GM11168 (cell line): ENCODE data around the gene PEAR1.

Source experiments
- in situ Hi-C: fragments of 300-500 bp; cut with MboI; formaldehyde crosslinking; loops from one replicate; pipeline ENCODE4 v1.12.0; 2022; ENCODE audit warnings: low sequenced_read_pairs; ENCODE audit not compliant: unreplicated experiment

Gene PEAR1

GRCh38 chr1:156879876-156880275 lies 13.6 kb upstream of the PEAR1 start:
- in situ Hi-C loops = no loop called here

GRCh38 chr1:156880473-156880872 lies 13.0 kb upstream of the PEAR1 start:
- in situ Hi-C loops = no loop called here

GRCh38 chr1:156881101-156881500 lies 12.4 kb upstream of the PEAR1 start:
- in situ Hi-C loops = no loop called here

GRCh38 chr1:156881663-156882062 lies 11.9 kb upstream of the PEAR1 start:
- in situ Hi-C loops = no loop called here

GRCh38 chr1:156882543-156882942 lies 11.0 kb upstream of the PEAR1 start:
- in situ Hi-C loops = no loop called here

GRCh38 chr1:156883919-156884318 lies 9.6 kb upstream of the PEAR1 start:
- in situ Hi-C loops = no loop called here

- in situ Hi-C loops = no loop called here
Observed at GRCh38 chr1:156884560-156885184, 8.8 kb upstream of the PEAR1 start.

GRCh38 chr1:156885314-156885713 lies 8.2 kb upstream of the PEAR1 start:
- in situ Hi-C loops = no loop called here

- in situ Hi-C loops = no loop called here
Observed at GRCh38 chr1:156885880-156886355, 7.6 kb upstream of the PEAR1 start.

- in situ Hi-C loops = no loop called here
Observed at GRCh38 chr1:156886583-156887281, 6.8 kb upstream of the PEAR1 start.

GRCh38 chr1:156887317-156887716 lies 6.2 kb upstream of the PEAR1 start:
- in situ Hi-C loops = no loop called here

- in situ Hi-C loops = no loop called here
Observed at GRCh38 chr1:156887734-156888133, 5.8 kb upstream of the PEAR1 start.

- in situ Hi-C loops = no loop called here
Observed at GRCh38 chr1:156889802-156890580, 3.5 kb upstream of the PEAR1 start.

GRCh38 chr1:156892190-156893047 lies 1.1 kb upstream of the PEAR1 start:
- in situ Hi-C loops = no loop called here

GRCh38 chr1:156894001-156894400 lies 483 bp downstream of the PEAR1 start:
- in situ Hi-C loops = no loop called here

GRCh38 chr1:156894711-156895454 lies 1.4 kb downstream of the PEAR1 start:
- in situ Hi-C loops = no loop called here

GRCh38 chr1:156895455-156895812 lies 1.9 kb downstream of the PEAR1 start:
- in situ Hi-C loops = no loop called here

- in situ Hi-C loops = no loop called here
Observed at GRCh38 chr1:156895927-156896326, 2.4 kb downstream of the PEAR1 start.

- in situ Hi-C loops = no loop called here
Observed at GRCh38 chr1:156896490-156897033, 3.0 kb downstream of the PEAR1 start.
